Keratinocyte (primary cell): ENCODE results near the gene AGPAT3. TPM values are rescaled to one million over a fixed set of nuclear protein-coding genes. Genes with fewer than 3 reads are reported as not detected.

Source experiments
- DNase-seq: peaks from one replicate; pipeline ENCODE4 v3.0.0-alpha.2; 2011; ENCODE audit warnings: low read depth, missing footprints, low spot score
- FAIRE-seq: peaks from 2 replicates; lab custom pipeline; 2011; peaks lifted over from hg19 to GRCh38; lab: Jason Lieb, UNC
- H2AFZ ChIP-seq: 2 replicates; pipeline ENCODE4 v1.6.0; 2012; ENCODE audit warnings: low read length, control low read depth, inconsistent platforms; ENCODE audit not compliant: control insufficient read depth
- H3K27ac ChIP-seq: 2 replicates; pipeline ENCODE4 v1.5.1; 2011; ENCODE audit warnings: low read length; ENCODE audit not compliant: control insufficient read depth, insufficient read depth
- H3K27me3 ChIP-seq: 3 replicates; pipeline ENCODE4 v1.6.0; 2011; ENCODE audit warnings: low read length; ENCODE audit not compliant: control insufficient read depth, insufficient read depth; ENCODE audit errors: extremely low read depth
- H3K36me3 ChIP-seq, 2 experiments: 2 replicates in 1 of 2; 3 replicates in 1 of 2; pipeline ENCODE4 v1.5.1; 2011; ENCODE audit warnings: low read length in 2 of 2, mild to moderate bottlenecking in 1 of 2; ENCODE audit not compliant: control insufficient read depth in 2 of 2, insufficient read depth in 2 of 2; ENCODE audit errors: extremely low read depth in 1 of 2
- H3K4me1 ChIP-seq: 3 replicates; pipeline ENCODE4 v1.5.1; 2011; ENCODE audit warnings: low read length; ENCODE audit not compliant: control insufficient read depth, insufficient read depth; ENCODE audit errors: extremely low read depth
- H3K4me2 ChIP-seq: 3 replicates; pipeline ENCODE4 v1.6.0; 2011; ENCODE audit warnings: low read depth, low read length; ENCODE audit not compliant: control insufficient read depth, insufficient read depth; ENCODE audit errors: extremely low read depth
- H3K4me3 ChIP-seq, 3 experiments: fragments of 200-600 bp in 1 of 3; sonication (generic) in 1 of 3; 2 replicates in 2 of 3; 3 replicates in 1 of 3; pipeline ENCODE4 v1.5.1; 2011 to 2016; ENCODE audit warnings: low read length in 3 of 3, mild to moderate bottlenecking in 3 of 3, control low read depth in 2 of 3, inconsistent platforms in 1 of 3, low read depth in 1 of 3, mixed read lengths in 1 of 3, mixed run types in 1 of 3, moderate library complexity in 1 of 3; ENCODE audit not compliant: control insufficient read depth in 2 of 3, insufficient read depth in 2 of 3; ENCODE audit errors: extremely low read depth in 1 of 3
- H3K79me2 ChIP-seq: 2 replicates; pipeline ENCODE4 v1.6.0; 2012; ENCODE audit warnings: low read length; ENCODE audit not compliant: control insufficient read depth, insufficient read depth
- H3K9ac ChIP-seq: 3 replicates; pipeline ENCODE4 v1.6.0; 2011; ENCODE audit warnings: low read length; ENCODE audit not compliant: control insufficient read depth, insufficient read depth; ENCODE audit errors: extremely low read depth
- H3K9me1 ChIP-seq: 3 replicates; pipeline ENCODE4 v1.6.0; 2011; ENCODE audit warnings: low read length; ENCODE audit not compliant: control insufficient read depth, insufficient read depth; ENCODE audit errors: extremely low read depth
- H3K9me3 ChIP-seq: 2 replicates; pipeline ENCODE4 v1.5.1; 2012; ENCODE audit warnings: low read depth, low read length; ENCODE audit not compliant: control insufficient read depth
- H4K20me1 ChIP-seq: 3 replicates; pipeline ENCODE4 v1.6.0; 2011; ENCODE audit warnings: low read length; ENCODE audit not compliant: control insufficient read depth, insufficient read depth; ENCODE audit errors: extremely low read depth
- CTCF ChIP-seq, 3 experiments: IDR thresholded peaks in 1 of 3; conservative IDR thresholded peaks in 1 of 3; optimal IDR thresholded peaks in 1 of 3; 2 replicates in 2 of 3; 3 replicates in 1 of 3; pipeline versions ENCODE3 to v1.5.1; 2011; ENCODE audit warnings: low read length in 3 of 3, mild to moderate bottlenecking in 3 of 3, moderate library complexity in 2 of 3, control low read depth in 1 of 3, inconsistent platforms in 1 of 3; ENCODE audit not compliant: insufficient read depth in 2 of 3; ENCODE audit errors: extremely low read depth in 1 of 3
- EZH2 ChIP-seq: IDR thresholded peaks from one replicate; pipeline ENCODE4 v1.6.1; 2012; ENCODE audit warnings: inconsistent platforms, mild to moderate bottlenecking, low read length, moderate library complexity
- dilution Hi-C: fragments of 300-500 bp; cut with MboI; formaldehyde crosslinking; loops from one replicate; pipeline ENCODE4 v1.7.0; 2020; ENCODE audit warnings: low sequenced_read_pairs; ENCODE audit not compliant: extremely low pct_ligation_motif_present
- polyA plus RNA-seq, 5 experiments: library from polyadenylated mRNA; depleted of rRNA in 3 of 5; stranded (reverse) in 3 of 5; stranded (forward) in 1 of 5; unstranded in 1 of 5; fragments of >200 nt; gene quantifications; 1 replicate in 1 of 5; 2 replicates in 3 of 5; 3 replicates in 1 of 5; pipeline versions ENCODE4 v1.2.1 to v1.2.3, GENCODE V29; 2011 to 2012; ENCODE audit warnings: missing spikeins in 2 of 5, low read depth in 1 of 5, low replicate concordance in 1 of 5

The AGPAT3 gene
- polyA plus RNA-seq, 1 donor (not counting 4 experiments of a cell fraction or from before 2014, with no cell fraction given), result 21.7 TPM

- Histone ChIP-seq H3K79me2 (peaks cover 41% of the 10 kb centered on the region), H4K20me1 (peaks cover 8% of the 10 kb centered on the region), H3K9me3 (no peaks in the 10 kb centered on the region), H2AFZ (peak overlapping the region; percentile 60), H3K27me3 (no peaks in the 10 kb centered on the region), H3K9me1 (peaks cover 4% of the 10 kb centered on the region), H3K36me3 (peaks cover 2 to 3% of the 10 kb centered on the region in 2 experiments), H3K4me1 (peaks cover 26% of the 10 kb centered on the region), H3K27ac (peak overlapping the region; percentile 60), H3K4me3 (peak overlapping the region; percentile 55 to 66 (median 65)), H3K9ac (peak overlapping the region; percentile 77), H3K4me2 (peak overlapping the region; percentile 86)
- FAIRE-seq (no peak), DNase-seq (no peak)
- dilution Hi-C loops, result no loop called here
- no peak for TF ChIP-seq CTCF (optimal IDR thresholded peaks at IDR 0.05 in 1 of 3, IDR thresholded peaks at IDR 0.05 in 1 of 3, conservative IDR thresholded peaks at IDR 0.05 in 1 of 3; ENCODE audit: extremely low read depth in 1 of 3, insufficient read depth in 2 of 3, low read length in 3 of 3)
- no peak for TF ChIP-seq EZH2
These were observed 1.2 kb downstream of the AGPAT3 start for GRCh38 chr21:43866260-43866629.

GRCh38 chr21:43866659-43867331 is 1.8 kb downstream of the AGPAT3 start:
- Histone ChIP-seq H2AFZ (peak overlapping the region; percentile 56), H3K9me1 (peaks cover 4% of the 10 kb centered on the region), H3K27me3 (no peaks in the 10 kb centered on the region), H3K36me3 (peaks cover 2 to 3% of the 10 kb centered on the region in 2 experiments), H3K4me2 (peak overlapping the region; percentile 86), H4K20me1 (peaks cover 8% of the 10 kb centered on the region), H3K27ac (peak overlapping the region; percentile 60), H3K9ac (peak overlapping the region; percentile 77), H3K4me3 (peak overlapping the region; percentile 55 to 66 (median 65)), H3K9me3 (no peaks in the 10 kb centered on the region), H3K4me1 (peaks cover 26% of the 10 kb centered on the region), H3K79me2 (peaks cover 44% of the 10 kb centered on the region)
- dilution Hi-C loops, result no loop called here
- TF ChIP-seq EZH2 (no peak), CTCF (optimal IDR thresholded peaks at IDR 0.05 in 1 of 3, IDR thresholded peaks at IDR 0.05 in 1 of 3, conservative IDR thresholded peaks at IDR 0.05 in 1 of 3; ENCODE audit: extremely low read depth in 1 of 3, insufficient read depth in 2 of 3, low read length in 3 of 3) (no peak)
- DNase-seq (no peak), FAIRE-seq (no peak)
